Upper lobe of left lung (tissue), 6 donors: Measurements from ENCODE around the gene LACTBL1. TPM values are rescaled to one million over a fixed set of nuclear protein-coding genes. Genes with fewer than 3 reads are reported as not detected.
A peak's percentile ranks its signal among the peaks of the same experiment; 100 is the strongest.
"Not testable (repeated sequence)": the region's sequence is repeated elsewhere in the genome, so short reads cannot be mapped to it uniquely, and the experiment has no call there.

Experiments used
- ATAC-seq, 2 donors: fragments of 200-7000 bp; cut with Tn5 transposase; one replicate each; pipeline ENCODE4 v1.9.1; 2022; ENCODE audit warnings: mild to moderate bottlenecking in 2 of 2, moderate library complexity in 2 of 2; ENCODE audit not compliant: low FRiP score in 2 of 2
- DNase-seq, 2 donors: peaks; one replicate each; pipeline ENCODE4 v3.0.0-alpha.2; 2019 to 2020
- H3K27ac ChIP-seq, 4 donors: fragments of 200-600 bp; sonication (generic); one replicate each; pipeline ENCODE4 v1.5.1; 2016 to 2019
- H3K27me3 ChIP-seq, 4 donors: fragments of 200-600 bp; sonication (generic); one replicate each; pipeline ENCODE4 v1.5.1; 2017 to 2019
- H3K36me3 ChIP-seq, 4 donors: fragments of 200-600 bp; sonication (generic); one replicate each; pipeline ENCODE4 v1.5.1; 2016 to 2019
- H3K4me1 ChIP-seq, 4 donors: fragments of 200-600 bp; sonication (generic); one replicate each; pipeline ENCODE4 v1.5.1; 2018 to 2019
- H3K4me3 ChIP-seq, 4 donors: fragments of 200-600 bp; sonication (generic); one replicate each; pipeline ENCODE4 v1.5.1; 2017 to 2019; ENCODE audit warnings: mild to moderate bottlenecking in 2 of 4, moderate library complexity in 1 of 4
- H3K9me3 ChIP-seq, 4 donors: fragments of 200-600 bp; sonication (generic); one replicate each; pipeline ENCODE4 v1.5.1; 2018 to 2019
- EP300 ChIP-seq, 4 donors: sonication (generic); formaldehyde crosslinking; IDR thresholded peaks; one replicate each; pipeline ENCODE4 v1.5.1; 2017; ENCODE audit warnings: antibody characterized with exemption in 4 of 4, control low read depth in 2 of 4
- POLR2A ChIP-seq, 4 donors: fragments of 450-650 bp; IDR thresholded peaks; one replicate each; pipeline ENCODE4 v1.5.1; 2016 to 2017; ENCODE audit warnings: antibody characterized with exemption in 4 of 4, mild to moderate bottlenecking in 2 of 4
- POLR2AphosphoS5 ChIP-seq, 2 donors: sonication (generic); formaldehyde crosslinking; IDR thresholded peaks; one replicate each; pipeline ENCODE4 v1.5.1; 2017; ENCODE audit warnings: antibody characterized with exemption in 2 of 2
- WGBS, 2 donors: methylation state at CpG; one replicate each; pipeline ENCODE4 v1.1.5; 2017 to 2018; 5-methylcytosine and 5-hydroxymethylcytosine counted together
- total RNA-seq, 6 donors: library from RNA; depleted of rRNA in 4 of 6; stranded (reverse); fragments of >200 nt in 4 of 6; gene quantifications; one replicate each; pipeline versions ENCODE4 v1.1.0 to v1.2.1, GENCODE V29; 2016 to 2021
- TF ChIP-seq, protein P1 (sequence below), 6 experiments: fragments of 450-650 bp in 4 of 6; fragments of 200-600 bp in 2 of 6; sonication (generic) in 2 of 6; IDR thresholded peaks; one replicate each; pipeline ENCODE4 v1.5.1; 2016 to 2019; ENCODE audit warnings: antibody characterized with exemption in 6 of 6
- donor health status: DM: no; HTN: no; CAD: no; lungs with moderate emphysema.
- donor health status: DM: no; HTN: yes; CAD: no; lungs with severe emphysema.

Gene LACTBL1
- total RNA-seq, 6 donors from 2014 or later, result not detected

DNA sequence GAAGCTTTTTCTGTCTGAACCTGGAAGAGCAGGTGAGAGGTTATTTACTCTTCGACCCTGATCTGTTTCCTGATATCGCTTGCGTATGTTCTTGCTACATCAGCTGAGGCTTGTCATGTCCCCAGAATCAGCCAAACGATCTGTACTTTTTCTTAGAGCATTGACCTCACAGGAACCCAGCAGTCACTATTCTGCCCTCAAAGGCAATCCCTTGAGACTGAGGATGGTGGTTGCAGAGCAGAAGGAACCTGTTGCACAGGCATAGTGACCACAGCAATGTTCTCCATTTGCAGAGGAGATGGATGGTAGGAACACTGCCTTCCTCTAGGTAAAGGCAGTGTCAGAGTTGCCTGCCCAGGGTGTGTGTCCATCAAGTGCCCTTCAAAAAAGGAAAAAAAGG, 11.3 kb upstream of the LACTBL1 start:
- DNase-seq, result no peak
- 82 to 86% methylated on average over 4 of the region's 4 CpGs for WGBS, 2 donors
- TF ChIP-seq POLR2AphosphoS5 (IDR thresholded peaks at IDR 0.05), result no peak
- TF ChIP-seq EP300 (IDR thresholded peaks at IDR 0.05), result no peak
- TF ChIP-seq, protein P1, sequence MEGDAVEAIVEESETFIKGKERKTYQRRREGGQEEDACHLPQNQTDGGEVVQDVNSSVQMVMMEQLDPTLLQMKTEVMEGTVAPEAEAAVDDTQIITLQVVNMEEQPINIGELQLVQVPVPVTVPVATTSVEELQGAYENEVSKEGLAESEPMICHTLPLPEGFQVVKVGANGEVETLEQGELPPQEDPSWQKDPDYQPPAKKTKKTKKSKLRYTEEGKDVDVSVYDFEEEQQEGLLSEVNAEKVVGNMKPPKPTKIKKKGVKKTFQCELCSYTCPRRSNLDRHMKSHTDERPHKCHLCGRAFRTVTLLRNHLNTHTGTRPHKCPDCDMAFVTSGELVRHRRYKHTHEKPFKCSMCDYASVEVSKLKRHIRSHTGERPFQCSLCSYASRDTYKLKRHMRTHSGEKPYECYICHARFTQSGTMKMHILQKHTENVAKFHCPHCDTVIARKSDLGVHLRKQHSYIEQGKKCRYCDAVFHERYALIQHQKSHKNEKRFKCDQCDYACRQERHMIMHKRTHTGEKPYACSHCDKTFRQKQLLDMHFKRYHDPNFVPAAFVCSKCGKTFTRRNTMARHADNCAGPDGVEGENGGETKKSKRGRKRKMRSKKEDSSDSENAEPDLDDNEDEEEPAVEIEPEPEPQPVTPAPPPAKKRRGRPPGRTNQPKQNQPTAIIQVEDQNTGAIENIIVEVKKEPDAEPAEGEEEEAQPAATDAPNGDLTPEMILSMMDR (IDR thresholded peaks at IDR 0.05), result no peak
- TF ChIP-seq POLR2A (IDR thresholded peaks at IDR 0.05), result no peak

DNA sequence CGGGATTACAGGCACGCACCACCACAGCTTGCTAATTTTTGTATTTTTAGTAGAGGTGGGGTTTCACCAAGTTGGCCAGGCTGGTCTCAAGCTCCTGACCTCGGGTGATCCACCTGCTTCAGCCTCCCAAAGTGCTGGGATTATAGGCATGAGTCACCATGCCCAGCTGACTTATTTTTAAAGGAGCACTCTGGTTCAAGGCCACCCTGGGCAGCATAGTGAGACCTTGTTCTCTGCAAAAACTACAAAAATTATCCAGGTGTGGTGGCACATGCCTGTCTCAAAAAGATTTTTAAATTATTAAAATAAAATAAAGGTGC, 7.8 kb upstream of the LACTBL1 start:
- not testable (repeated sequence) for H3K27ac ChIP-seq, H3K4me1 ChIP-seq, DNase-seq, H3K36me3 ChIP-seq, H3K4me3 ChIP-seq, H3K27me3 ChIP-seq, H3K9me3 ChIP-seq, ATAC-seq
- WGBS, 2 donors, result 85 to 87% methylated on average over 3 of the region's 3 CpGs

More for the DNA sequence above, 11.3 kb upstream of the LACTBL1 start:
- ATAC-seq, result no peak
- H3K9me3 ChIP-seq, result no peaks in the 10 kb centered on the region
- H3K36me3 ChIP-seq, result no peaks in the 10 kb centered on the region
- no peak overlapping the region for H3K4me3 ChIP-seq
- H3K4me1 ChIP-seq, result no peaks in the 10 kb centered on the region
- no peak overlapping the region for H3K27ac ChIP-seq
- no peaks in the 10 kb centered on the region for H3K27me3 ChIP-seq

DNA sequence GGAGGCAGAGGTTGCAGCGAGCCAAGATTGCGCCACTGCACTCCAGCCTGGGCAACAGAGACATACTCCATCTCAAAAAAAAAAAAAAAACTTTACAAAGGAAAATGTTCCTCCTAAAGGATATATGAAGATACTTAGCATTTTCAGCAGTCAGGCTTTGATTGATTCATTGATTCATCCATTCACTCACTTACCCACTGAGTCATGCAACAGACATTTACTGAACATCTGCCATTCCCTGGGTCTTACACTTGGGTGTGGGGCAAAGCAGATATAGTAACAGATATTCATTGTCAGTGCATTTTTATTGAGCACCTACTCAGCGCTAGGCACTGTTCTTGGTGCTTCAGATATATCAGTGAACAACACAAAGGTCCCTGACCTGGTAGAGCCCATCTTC, 5.6 kb upstream of the LACTBL1 start:
- Histone ChIP-seq H3K36me3 (no peaks in the 10 kb centered on the region), H3K27me3 (no peaks in the 10 kb centered on the region), H3K9me3 (no peaks in the 10 kb centered on the region), H3K4me1 (no peaks in the 10 kb centered on the region), H3K4me3 (no peak overlapping the region), H3K27ac (no peak overlapping the region)
- DNase-seq (no peak), ATAC-seq (no peak)
- WGBS, 2 donors, result 92 to 98% methylated on average over 3 of the region's 3 CpGs
- TF ChIP-seq EP300 (IDR thresholded peaks at IDR 0.05), result no peak
- TF ChIP-seq, protein P1 (IDR thresholded peaks at IDR 0.05), result no peak
- no peak for TF ChIP-seq POLR2A (IDR thresholded peaks at IDR 0.05)
- TF ChIP-seq POLR2AphosphoS5 (IDR thresholded peaks at IDR 0.05), result no peak

DNA sequence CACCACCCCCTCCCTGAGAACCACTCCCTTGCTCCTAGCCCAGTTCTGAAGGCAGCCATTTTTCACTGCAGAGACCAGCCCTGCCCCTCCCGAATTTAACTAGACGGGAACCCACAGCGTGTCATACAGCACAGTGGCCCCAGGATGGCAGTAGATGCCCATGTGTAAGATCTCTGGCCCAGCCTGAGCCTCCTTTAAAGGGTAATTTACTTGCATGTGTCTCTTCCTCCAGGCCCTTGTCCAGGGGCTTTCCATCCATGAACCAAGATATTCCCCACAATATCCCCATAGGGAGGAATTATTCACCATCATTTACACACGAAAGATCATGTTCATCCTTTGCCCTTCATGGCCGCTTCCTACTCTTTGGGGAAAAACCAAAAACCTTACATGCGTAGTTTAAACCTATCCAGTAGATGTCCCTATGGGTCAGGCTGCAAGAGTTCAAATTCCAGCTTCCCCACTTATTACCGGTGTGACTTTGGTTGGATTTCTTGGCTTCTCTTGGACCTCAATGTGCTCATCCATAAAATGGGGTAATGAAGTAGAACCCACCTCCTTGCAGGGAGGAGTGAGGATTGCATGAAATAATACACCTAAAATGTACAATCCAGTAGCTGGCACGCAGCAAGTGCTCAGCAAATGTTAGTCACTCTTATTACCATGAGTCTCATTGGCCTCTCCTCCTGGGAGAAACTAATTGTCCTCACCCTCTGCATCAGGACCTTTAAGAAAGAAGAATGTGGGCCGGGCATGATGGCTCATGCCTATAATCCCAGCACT, 4.0 kb upstream of the LACTBL1 start:
- 39 to 44% methylated on average over 9 of the region's 9 CpGs for WGBS, 2 donors
- TF ChIP-seq POLR2A (IDR thresholded peaks at IDR 0.05) (no peak), POLR2AphosphoS5 (IDR thresholded peaks at IDR 0.05) (no peak)
- TF ChIP-seq, protein P1 (IDR thresholded peaks at IDR 0.05), result peak; percentile 51 to 86 (median 61)
- no peak overlapping the region for H3K27ac ChIP-seq
- DNase-seq (peak in 1 of 2 donors; percentile 52), ATAC-seq (peak; percentile 88 to 91)
- no peak overlapping the region for H3K4me3 ChIP-seq
- no peaks in the 10 kb centered on the region for H3K27me3 ChIP-seq
- H3K36me3 ChIP-seq, result no peaks in the 10 kb centered on the region
- no peaks in the 10 kb centered on the region for H3K4me1 ChIP-seq
- H3K9me3 ChIP-seq, result no peaks in the 10 kb centered on the region

DNA sequence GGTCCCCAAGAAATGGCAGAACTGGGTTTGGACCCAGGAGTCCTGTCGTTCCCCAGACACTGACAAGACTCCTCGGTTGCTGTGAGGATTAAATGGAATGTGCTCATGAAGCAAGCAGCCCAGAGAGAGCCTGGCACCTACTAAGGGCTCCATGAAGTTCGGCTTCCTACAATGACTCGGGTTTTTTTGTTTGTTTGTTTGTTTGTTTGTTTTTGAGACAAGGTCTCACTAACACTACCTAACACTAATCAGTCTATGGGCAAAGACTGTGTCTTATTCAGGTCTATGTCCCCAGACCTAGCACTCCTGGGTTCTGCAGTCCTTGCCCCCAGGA, 3.4 kb upstream of the LACTBL1 start:
- WGBS, 2 donors, result 46 to 63% methylated on average over 4 of the region's 4 CpGs
- no peak for DNase-seq
- Histone ChIP-seq H3K27ac (no peak overlapping the region), H3K9me3 (no peaks in the 10 kb centered on the region), H3K36me3 (no peaks in the 10 kb centered on the region), H3K27me3 (no peaks in the 10 kb centered on the region), H3K4me1 (no peaks in the 10 kb centered on the region), H3K4me3 (no peak overlapping the region)
- no peak for ATAC-seq
- TF ChIP-seq POLR2A (IDR thresholded peaks at IDR 0.05), result no peak
- TF ChIP-seq, protein P1 (IDR thresholded peaks at IDR 0.05), result no peak
- no peak for TF ChIP-seq EP300 (IDR thresholded peaks at IDR 0.05)
- TF ChIP-seq POLR2AphosphoS5 (IDR thresholded peaks at IDR 0.05), result no peak
